ENCODE results near the gene CAPZA2. TPM values are rescaled to one million over a fixed set of nuclear protein-coding genes. Genes with fewer than 3 reads are reported as not detected.
A peak's percentile ranks its signal among the peaks of the same experiment; 100 is the strongest.

The CAPZA2 gene
- total RNA-seq, 1 experiment from 2014 or later = 57.7 TPM

- intact Hi-C loops (cut with micrococcal nuclease) = no loop called here
- ChIA-PET CTCF (no interaction called here), POLR2A (ENCODE audit: unreplicated experiment) (no interaction called here)
- TF ChIP-seq, protein P1, sequence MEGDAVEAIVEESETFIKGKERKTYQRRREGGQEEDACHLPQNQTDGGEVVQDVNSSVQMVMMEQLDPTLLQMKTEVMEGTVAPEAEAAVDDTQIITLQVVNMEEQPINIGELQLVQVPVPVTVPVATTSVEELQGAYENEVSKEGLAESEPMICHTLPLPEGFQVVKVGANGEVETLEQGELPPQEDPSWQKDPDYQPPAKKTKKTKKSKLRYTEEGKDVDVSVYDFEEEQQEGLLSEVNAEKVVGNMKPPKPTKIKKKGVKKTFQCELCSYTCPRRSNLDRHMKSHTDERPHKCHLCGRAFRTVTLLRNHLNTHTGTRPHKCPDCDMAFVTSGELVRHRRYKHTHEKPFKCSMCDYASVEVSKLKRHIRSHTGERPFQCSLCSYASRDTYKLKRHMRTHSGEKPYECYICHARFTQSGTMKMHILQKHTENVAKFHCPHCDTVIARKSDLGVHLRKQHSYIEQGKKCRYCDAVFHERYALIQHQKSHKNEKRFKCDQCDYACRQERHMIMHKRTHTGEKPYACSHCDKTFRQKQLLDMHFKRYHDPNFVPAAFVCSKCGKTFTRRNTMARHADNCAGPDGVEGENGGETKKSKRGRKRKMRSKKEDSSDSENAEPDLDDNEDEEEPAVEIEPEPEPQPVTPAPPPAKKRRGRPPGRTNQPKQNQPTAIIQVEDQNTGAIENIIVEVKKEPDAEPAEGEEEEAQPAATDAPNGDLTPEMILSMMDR (conservative IDR thresholded peaks at IDR 0.05; ENCODE audit: low read depth, low read length) = no peak
- Histone ChIP-seq H2AFZ (ENCODE audit: low read length) (no peak overlapping the region), H3F3A (ENCODE audit: low read length, unreplicated experiment) (no peaks in the 10 kb centered on the region), H3K27me3 (ENCODE audit: low read length) (no peaks in the 10 kb centered on the region), H3K4me2 (ENCODE audit: low read length) (no peak overlapping the region), H3K9me2 (replicated peaks; ENCODE audit: low read length) (no peaks in the 10 kb centered on the region), H3K4me1 (ENCODE audit: insufficient read depth, low read length) (peaks cover under 1% of the 10 kb centered on the region; the same call in 1 of the 2 replicates), H3K9me3 (ENCODE audit: low read length) (no peaks in the 10 kb centered on the region), H3K9ac (ENCODE audit: low read length) (no peak overlapping the region), H3K36me3 (ENCODE audit: low read depth, low read length) (no peaks in the 10 kb centered on the region), H4K20me1 (ENCODE audit: low read length) (no peaks in the 10 kb centered on the region), H3K79me2 (ENCODE audit: low read length) (no peaks in the 10 kb centered on the region), H3K27ac (ENCODE audit: low read length) (no peak overlapping the region), H3K4me3 (ENCODE audit: low read length) (no peak overlapping the region)
- DNase-seq (no peak), ATAC-seq (no peak)
- BruUV-seq (replicated peaks) = no TSS peak
Observed at GRCh38 chr7:116829493-116829892, 32.9 kb upstream of the CAPZA2 start.

GRCh38 chr7:116832692-116833091 is 29.7 kb upstream of the CAPZA2 start:
- ChIA-PET CTCF (no interaction called here), POLR2A (ENCODE audit: unreplicated experiment) (no interaction called here)
- Histone ChIP-seq H3K36me3 (ENCODE audit: low read depth, low read length) (no peaks in the 10 kb centered on the region), H3K9me2 (replicated peaks; ENCODE audit: low read length) (no peaks in the 10 kb centered on the region), H3K79me2 (ENCODE audit: low read length) (no peaks in the 10 kb centered on the region), H3K27me3 (ENCODE audit: low read length) (no peaks in the 10 kb centered on the region), H3K4me3 (ENCODE audit: low read length) (no peak overlapping the region), H4K20me1 (ENCODE audit: low read length) (no peaks in the 10 kb centered on the region), H3K9ac (ENCODE audit: low read length) (no peak overlapping the region), H2AFZ (ENCODE audit: low read length) (no peak overlapping the region), H3K4me2 (ENCODE audit: low read length) (no peak overlapping the region), H3K27ac (ENCODE audit: low read length) (no peak overlapping the region), H3K4me1 (ENCODE audit: insufficient read depth, low read length) (peaks cover 28% of the 10 kb centered on the region), H3F3A (ENCODE audit: low read length, unreplicated experiment) (no peaks in the 10 kb centered on the region), H3K9me3 (ENCODE audit: low read length) (no peaks in the 10 kb centered on the region)
- intact Hi-C loops (cut with micrococcal nuclease) = no loop called here
- TF ChIP-seq, protein P1 (conservative IDR thresholded peaks at IDR 0.05; ENCODE audit: low read depth, low read length) = no peak
- TF ChIP-seq EZH2phosphoT487 (IDR thresholded peaks at IDR 0.05; ENCODE audit: borderline replicate concordance, low read length) (no peak), EZH2 (IDR thresholded peaks at IDR 0.05; ENCODE audit: low read length, unreplicated experiment) (no peak)
- ATAC-seq = no peak
- DNase-seq = no peak
- BruUV-seq (replicated peaks) = no TSS peak

GRCh38 chr7:116834815-116835504 is 27.4 kb upstream of the CAPZA2 start:
- DNase-seq = peak; percentile 67
- Histone ChIP-seq H4K20me1 (ENCODE audit: low read length) (no peaks in the 10 kb centered on the region), H2AFZ (ENCODE audit: low read length) (no peak overlapping the region), H3K4me3 (ENCODE audit: low read length) (no peak overlapping the region), H3K4me2 (ENCODE audit: low read length) (no peak overlapping the region), H3K4me1 (ENCODE audit: insufficient read depth, low read length) (peaks cover 28% of the 10 kb centered on the region), H3K9me2 (replicated peaks; ENCODE audit: low read length) (no peaks in the 10 kb centered on the region), H3K9me3 (ENCODE audit: low read length) (no peaks in the 10 kb centered on the region), H3F3A (ENCODE audit: low read length, unreplicated experiment) (no peaks in the 10 kb centered on the region), H3K27ac (ENCODE audit: low read length) (no peak overlapping the region), H3K79me2 (ENCODE audit: low read length) (no peaks in the 10 kb centered on the region), H3K36me3 (ENCODE audit: low read depth, low read length) (no peaks in the 10 kb centered on the region), H3K9ac (ENCODE audit: low read length) (no peak overlapping the region), H3K27me3 (ENCODE audit: low read length) (no peaks in the 10 kb centered on the region)
- peak; percentile 82 for ATAC-seq
- CTCF ChIA-PET = interaction anchor here (0.5 kb wide), 1 partner anchor 60 kb away, joined by 3 read pairs; no protein-coding TSS in a partner anchor
- POLR2A ChIA-PET (ENCODE audit: unreplicated experiment) = no interaction called here
- intact Hi-C loops (cut with micrococcal nuclease) = no loop called here
- BruUV-seq (replicated peaks) = no TSS peak
- TF ChIP-seq EZH2 (IDR thresholded peaks at IDR 0.05; ENCODE audit: low read length, unreplicated experiment) = no peak
- TF ChIP-seq, protein P1 (conservative IDR thresholded peaks at IDR 0.05; ENCODE audit: low read depth, low read length) = no peak
- no peak for TF ChIP-seq EZH2phosphoT487 (IDR thresholded peaks at IDR 0.05; ENCODE audit: borderline replicate concordance, low read length)
